GM21737 (cell line): ENCODE results near the gene F10.

Experiments
- ATAC-seq: cut with Tn5 transposase; IDR thresholded peaks from one replicate; pipeline ENCODE4 v1.9.1; 2021; ENCODE audit warnings: mild to moderate bottlenecking, moderate library complexity; ENCODE audit not compliant: unreplicated experiment

Gene F10

DNA sequence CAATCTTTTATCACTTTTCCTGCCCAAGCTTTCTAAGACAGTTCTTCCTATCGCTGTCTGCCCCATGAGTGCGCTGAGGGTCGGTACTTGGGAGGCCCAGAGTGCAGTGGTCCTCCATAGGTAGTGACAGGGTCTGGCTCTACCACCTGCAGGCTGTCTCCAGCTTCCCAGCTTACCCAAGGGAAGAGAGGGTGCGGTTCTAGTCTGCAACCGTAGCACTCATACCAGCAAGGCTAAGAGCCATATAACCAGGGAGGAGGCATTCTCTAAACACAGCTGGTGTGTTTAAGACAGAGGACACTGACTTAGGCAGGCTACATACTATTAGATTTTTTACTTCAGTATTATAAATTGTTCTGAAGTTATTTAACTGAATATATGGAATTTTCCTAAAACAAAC lies 44.1 kb downstream of the F10 start:
- ATAC-seq = no peak

- ATAC-seq = no peak
Observed at GRCh38 chr13:113167155-113167554, 44.6 kb downstream of the F10 start.

GRCh38 chr13:113167575-113167974 lies 45.0 kb downstream of the F10 start:
- no peak for ATAC-seq

- ATAC-seq = no peak
Observed at GRCh38 chr13:113168211-113168610, 45.6 kb downstream of the F10 start.

- no peak for ATAC-seq
Observed at GRCh38 chr13:113169277-113170272, 47.0 kb downstream of the F10 start.

- no peak for ATAC-seq
Observed at GRCh38 chr13:113170511-113170910, 47.9 kb downstream of the F10 start.

- no peak for ATAC-seq
Observed at GRCh38 chr13:113171250-113172125, 48.9 kb downstream of the F10 start.

GRCh38 chr13:113172419-113172926 lies 49.9 kb downstream of the F10 start:
- ATAC-seq = no peak

GRCh38 chr13:113176280-113176679 lies 53.7 kb downstream of the F10 start:
- no peak for ATAC-seq

GRCh38 chr13:113176822-113177221 lies 54.2 kb downstream of the F10 start:
- no peak for ATAC-seq

GRCh38 chr13:113178070-113178895 lies 55.7 kb downstream of the F10 start:
- ATAC-seq = no peak

DNA sequence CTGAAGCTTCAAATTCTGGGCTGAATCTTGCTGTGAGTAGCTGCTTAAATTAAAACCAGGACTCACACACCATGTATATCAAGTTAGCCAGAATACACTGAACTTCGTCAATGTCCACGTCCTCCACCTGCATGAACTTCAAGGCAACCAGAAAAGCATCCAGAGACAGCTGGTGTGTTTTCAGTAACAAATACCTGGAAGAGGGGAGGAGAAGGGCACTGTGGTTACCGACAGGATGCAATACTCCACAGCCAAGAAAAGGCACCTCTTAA lies 56.2 kb downstream of the F10 start:
- ATAC-seq = no peak

- no peak for ATAC-seq
Observed at GRCh38 chr13:113179374-113180230, 57.0 kb downstream of the F10 start.

DNA sequence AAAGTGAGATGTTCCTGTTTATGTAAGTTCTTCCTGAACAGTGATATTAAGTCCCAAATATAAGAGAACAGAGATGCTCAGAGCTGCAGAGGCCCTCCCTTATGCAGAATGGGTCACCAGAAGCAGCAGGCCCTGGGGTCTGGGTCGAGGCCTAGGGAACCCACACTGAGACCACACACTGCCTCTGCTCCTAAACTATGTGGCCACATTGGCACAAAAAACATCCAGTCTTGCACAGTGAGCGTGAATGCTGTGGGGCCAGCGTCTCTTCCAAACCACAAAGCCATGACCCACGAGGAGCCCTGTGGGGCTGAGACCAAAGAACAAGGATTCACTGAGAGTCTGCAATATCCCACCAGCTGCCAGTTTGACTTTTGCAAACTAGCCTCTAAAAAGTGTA lies 59.4 kb downstream of the F10 start:
- ATAC-seq = no peak

GRCh38 chr13:113183450-113184129 lies 61.0 kb downstream of the F10 start:
- no peak for ATAC-seq

GRCh38 chr13:113184568-113185440 lies 62.2 kb downstream of the F10 start:
- no peak for ATAC-seq

DNA sequence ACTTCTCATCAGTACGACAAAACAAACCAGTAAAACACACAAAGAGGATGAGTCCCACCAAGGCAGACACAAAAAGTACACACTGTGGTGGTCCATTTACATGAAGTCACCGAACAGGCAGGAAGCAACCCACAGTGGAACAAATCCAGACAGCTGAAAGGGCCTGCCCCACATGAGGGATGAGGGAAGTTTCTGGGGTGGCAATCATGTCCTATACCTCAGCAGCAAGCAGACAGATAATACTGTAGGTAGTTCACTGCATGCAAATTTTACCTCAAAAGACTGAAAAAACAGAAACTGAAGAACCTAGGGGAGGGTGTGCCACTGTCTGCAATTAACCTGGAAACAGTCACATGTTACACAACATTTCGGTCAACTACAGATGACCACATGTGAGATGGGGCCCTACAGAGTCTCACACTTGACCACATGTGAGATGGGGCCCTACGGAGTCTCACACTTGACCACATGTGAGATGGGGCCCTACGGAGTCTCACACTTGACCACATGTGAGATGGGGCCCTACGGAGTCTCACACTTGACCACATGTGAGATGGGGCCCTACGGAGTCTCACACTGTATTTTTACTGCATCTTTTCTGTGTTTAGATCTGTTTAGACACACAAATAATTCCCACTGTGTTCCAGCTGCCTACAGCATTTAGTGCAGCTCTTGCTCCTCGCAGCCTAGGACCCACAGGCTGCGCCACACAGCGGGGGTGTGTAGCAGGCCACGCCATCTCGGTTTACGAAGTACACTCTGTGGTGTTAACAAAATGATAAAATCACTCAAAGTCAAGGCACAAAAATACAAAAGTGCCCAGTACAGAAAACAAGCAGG lies 63.7 kb downstream of the F10 start:
- ATAC-seq = peak; percentile 79
